Fibroblast of upper back skin (primary cell): ENCODE measurements around the gene IL1RAPL2.
A peak's percentile ranks its signal among the peaks of the same experiment; 100 is the strongest.
"Not testable (repeated sequence)": the region's sequence is repeated elsewhere in the genome, so short reads cannot be mapped to it uniquely, and the experiment has no call there.

Experiments used
- DNase-seq: peaks from one replicate; pipeline ENCODE4 v3.0.0-alpha.2; 2013

Gene IL1RAPL2

GRCh38 chrX:104565791-104566680 lies at the start of gene IL1RAPL2:
TSS of gene IL1RAPL2 (plus strand) at chrX:104566199.
- DNase-seq, result peak; percentile 1

- DNase-seq, result no peak
Observed at GRCh38 chrX:104522386-104522785, 43.6 kb upstream of the IL1RAPL2 start.

- no peak for DNase-seq
Observed at GRCh38 chrX:104523858-104524257, 42.1 kb upstream of the IL1RAPL2 start.

- DNase-seq, result no peak
Observed at GRCh38 chrX:104539081-104539480, 26.9 kb upstream of the IL1RAPL2 start.

GRCh38 chrX:104542447-104542846 lies 23.6 kb upstream of the IL1RAPL2 start:
- DNase-seq, result not testable (repeated sequence)

GRCh38 chrX:104564335-104564734 lies 1.7 kb upstream of the IL1RAPL2 start:
- no peak for DNase-seq

GRCh38 chrX:104564921-104565703 lies 887 bp upstream of the IL1RAPL2 start:
- DNase-seq, result no peak

- no peak for DNase-seq
Observed at GRCh38 chrX:104566681-104567501, 892 bp downstream of the IL1RAPL2 start.

GRCh38 chrX:104567506-104567905 lies 1.5 kb downstream of the IL1RAPL2 start:
- DNase-seq, result no peak

- no peak for DNase-seq
Observed at GRCh38 chrX:104568304-104568915, 2.4 kb downstream of the IL1RAPL2 start.

GRCh38 chrX:104618106-104618895 lies 52.3 kb downstream of the IL1RAPL2 start:
- DNase-seq, result no peak

- DNase-seq, result no peak
Observed at GRCh38 chrX:104621781-104622180, 55.8 kb downstream of the IL1RAPL2 start.

GRCh38 chrX:104641176-104641575 lies 75.2 kb downstream of the IL1RAPL2 start:
- DNase-seq, result no peak

- DNase-seq, result no peak
Observed at GRCh38 chrX:104647084-104647483, 81.1 kb downstream of the IL1RAPL2 start.

GRCh38 chrX:104659005-104659744 lies 93.2 kb downstream of the IL1RAPL2 start:
- no peak for DNase-seq

GRCh38 chrX:104660092-104660491 lies 94.1 kb downstream of the IL1RAPL2 start:
- DNase-seq, result no peak

GRCh38 chrX:104662694-104663093 lies 96.7 kb downstream of the IL1RAPL2 start:
- DNase-seq, result no peak

- DNase-seq, result no peak
Observed at GRCh38 chrX:104665691-104666090, 99.7 kb downstream of the IL1RAPL2 start.

- peak; percentile 2 for DNase-seq
Observed at GRCh38 chrX:104668550-104668949, 102.6 kb downstream of the IL1RAPL2 start.

- DNase-seq, result no peak
Observed at GRCh38 chrX:104669063-104669462, 103.1 kb downstream of the IL1RAPL2 start.

- no peak for DNase-seq
Observed at GRCh38 chrX:104670051-104670450, 104.1 kb downstream of the IL1RAPL2 start.
